Measurements from ENCODE around the gene CRB3.
"Not testable (repeated sequence)": the region's sequence is repeated elsewhere in the genome, so short reads cannot be mapped to it uniquely, and the experiment has no call there.

Gene CRB3

DNA sequence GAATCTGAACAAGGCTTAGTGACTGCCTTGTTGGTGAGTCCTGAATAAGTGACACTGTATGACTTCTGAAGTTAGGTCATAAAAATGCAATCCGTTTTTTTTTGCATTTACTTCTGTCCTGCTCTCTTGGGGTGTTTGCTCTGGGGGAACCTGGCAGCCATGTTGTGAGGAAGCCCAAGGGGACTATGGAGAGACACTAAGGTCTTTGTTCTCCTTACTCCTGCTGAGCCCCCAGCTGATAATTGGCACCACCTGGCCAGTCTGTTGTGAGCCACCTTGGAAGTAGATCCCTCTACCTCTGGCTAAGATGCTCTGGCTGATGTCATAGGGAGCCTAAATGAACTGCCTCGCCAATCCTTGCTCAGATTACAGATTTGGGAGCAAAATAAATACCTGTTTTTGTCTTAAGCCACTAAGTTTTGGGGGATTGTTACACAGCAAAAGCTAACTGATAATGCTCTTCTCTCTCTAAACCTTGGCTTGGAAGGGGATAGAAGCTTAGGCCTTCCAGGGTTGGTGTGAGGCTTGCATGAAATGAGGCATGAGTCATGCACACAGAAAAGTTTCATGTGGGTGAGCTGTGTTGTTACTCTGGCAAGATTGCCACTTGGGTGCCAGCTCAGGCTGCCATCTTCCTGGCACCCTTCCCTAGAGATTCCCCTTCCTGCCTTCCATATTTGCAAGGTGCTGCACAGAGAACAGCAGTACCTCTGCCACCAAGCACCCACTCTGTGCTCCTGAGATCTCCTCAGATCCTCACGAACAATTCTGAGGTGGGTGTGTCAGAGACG, 27.9 kb downstream of the CRB3 start:
- no peak for DNase-seq (ENCODE audit: low read depth)

DNA sequence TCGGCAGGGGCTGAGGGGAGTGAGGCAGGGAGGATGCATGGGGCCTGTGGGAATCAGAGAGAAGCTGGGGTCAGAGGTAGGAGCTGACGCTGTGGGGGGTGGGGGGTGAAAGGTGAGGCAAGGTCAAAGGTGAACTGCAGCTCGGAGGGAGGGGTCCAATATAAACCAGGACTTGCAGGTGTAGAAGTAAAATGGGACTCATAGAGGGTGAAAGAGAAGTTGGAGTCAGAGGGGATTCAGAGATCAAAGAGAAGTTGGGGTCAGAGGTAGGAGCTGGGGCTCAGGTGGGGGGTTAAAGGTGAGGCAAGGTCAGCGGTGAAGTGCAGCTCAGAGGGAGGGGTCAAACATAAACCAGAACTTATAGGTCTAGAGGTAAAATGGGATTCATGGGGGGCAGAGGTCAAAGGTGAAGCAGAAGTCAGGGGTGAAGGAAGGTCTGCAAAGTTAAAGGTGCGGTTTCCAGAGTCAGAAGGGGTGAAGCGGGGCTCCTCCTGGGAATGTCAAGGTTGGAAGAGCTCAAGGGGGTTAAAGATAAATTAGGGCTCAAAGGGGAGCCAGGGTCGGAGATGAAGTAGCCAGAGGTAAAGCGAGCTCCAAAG, 30.5 kb downstream of the CRB3 start:
- DNase-seq (ENCODE audit: low read depth): no peak

DNA sequence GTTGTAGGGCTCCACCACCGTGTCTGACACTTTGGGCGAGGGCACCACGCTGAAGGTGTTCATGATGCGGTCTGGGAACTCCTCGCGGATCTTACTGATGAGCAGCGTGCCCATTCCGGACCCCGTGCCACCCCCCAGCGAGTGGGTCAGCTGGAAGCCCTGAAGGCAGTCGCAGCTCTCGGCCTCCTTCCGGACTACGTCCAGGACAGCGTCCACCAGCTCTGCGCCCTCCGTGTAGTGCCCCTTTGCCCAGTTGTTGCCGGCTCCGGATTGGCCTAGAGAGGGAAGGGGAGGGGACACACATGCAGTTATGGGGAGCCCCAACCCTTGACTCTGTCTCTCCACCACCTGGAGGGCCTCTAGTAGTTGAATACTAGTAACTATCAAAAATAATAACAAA, 31.9 kb downstream of the CRB3 start:
- no peak for DNase-seq (ENCODE audit: low read depth)

GRCh38 chr19:6498294-6499036, 34.4 kb downstream of the CRB3 start:
- DNase-seq (ENCODE audit: low read depth): no peak

GRCh38 chr19:6499052-6499790, 35.1 kb downstream of the CRB3 start:
- no peak for DNase-seq (ENCODE audit: low read depth)

- DNase-seq (ENCODE audit: low read depth): no peak
Measured at GRCh38 chr19:6500837-6501739, 37.0 kb downstream of the CRB3 start.

- DNase-seq (ENCODE audit: low read depth): no peak
Measured at GRCh38 chr19:6501740-6502648, 37.9 kb downstream of the CRB3 start, which contains the start of gene TUBB4A. TSS of gene TUBB4A (minus strand) at chr19:6502309. CDS start at chr19:6502212, 97 bp downstream.

- no peak for DNase-seq (ENCODE audit: low read depth)
Measured at GRCh38 chr19:6503407-6504201, 39.5 kb downstream of the CRB3 start.

GRCh38 chr19:6508028-6508771, 44.1 kb downstream of the CRB3 start:
- not testable (repeated sequence) for DNase-seq (ENCODE audit: low read depth)

DNA sequence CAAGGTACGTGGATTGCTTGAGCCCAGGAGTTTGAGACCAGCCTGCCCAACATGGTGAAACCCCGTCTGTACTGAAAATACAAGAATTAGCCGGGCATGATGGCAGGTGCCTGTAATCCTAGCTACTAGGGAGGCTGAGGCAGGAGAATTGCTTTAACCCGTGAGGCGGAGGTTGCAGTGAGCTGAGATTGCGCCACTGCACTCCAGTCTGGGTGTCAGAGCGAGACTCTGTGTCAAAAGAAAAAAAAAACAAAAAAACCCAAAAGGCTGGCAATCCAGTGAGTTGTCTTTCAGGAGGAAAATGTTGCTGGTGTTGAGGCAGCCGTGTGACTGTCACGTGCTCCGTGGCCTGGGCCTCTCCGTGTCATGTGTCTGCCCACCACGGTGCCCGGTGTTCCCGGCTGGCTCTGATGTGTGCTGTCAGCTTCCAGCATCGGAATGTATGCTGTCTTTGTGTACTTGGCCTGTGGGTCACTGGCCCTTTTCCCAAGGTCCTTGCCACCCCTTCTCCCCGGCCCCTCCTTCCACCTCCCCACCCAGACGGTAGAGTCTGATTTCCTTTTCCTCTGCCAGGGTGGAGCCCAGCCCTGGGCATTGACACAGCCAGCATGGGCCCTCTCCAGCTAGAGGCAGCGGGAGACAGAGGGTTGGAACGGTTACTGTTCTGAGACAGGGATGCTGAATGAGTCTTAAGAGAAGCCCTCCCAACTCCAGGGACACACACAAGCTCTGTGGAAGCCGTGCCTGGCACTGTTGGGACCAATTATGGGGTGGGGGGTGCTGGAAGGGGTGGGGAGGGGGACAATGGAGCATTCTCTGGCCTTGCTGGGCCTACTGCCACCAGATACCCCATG, 45.3 kb downstream of the CRB3 start:
- DNase-seq (ENCODE audit: low read depth): no peak

- no peak for DNase-seq (ENCODE audit: low read depth)
Measured at GRCh38 chr19:6510618-6511017, 46.5 kb downstream of the CRB3 start.

DNA sequence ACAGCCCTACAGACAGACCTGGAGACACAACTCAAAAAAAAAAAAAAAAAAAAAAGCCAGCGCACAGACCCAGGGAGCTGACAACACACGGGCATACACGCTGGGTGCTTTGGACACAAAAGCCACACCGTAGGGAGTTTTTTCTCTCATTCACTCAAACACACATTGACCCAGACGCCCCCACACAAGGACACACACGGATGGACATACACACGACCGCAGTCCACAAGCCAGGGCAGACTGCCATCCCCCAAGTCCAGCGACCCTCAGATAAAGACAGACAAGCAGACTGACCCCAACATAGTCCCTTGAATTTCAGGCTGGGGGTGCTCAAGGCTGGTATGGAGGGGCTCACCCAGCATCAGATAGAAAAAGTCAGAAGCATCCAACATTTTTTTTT, 50.0 kb downstream of the CRB3 start:
- DNase-seq (ENCODE audit: low read depth): no peak

DNA sequence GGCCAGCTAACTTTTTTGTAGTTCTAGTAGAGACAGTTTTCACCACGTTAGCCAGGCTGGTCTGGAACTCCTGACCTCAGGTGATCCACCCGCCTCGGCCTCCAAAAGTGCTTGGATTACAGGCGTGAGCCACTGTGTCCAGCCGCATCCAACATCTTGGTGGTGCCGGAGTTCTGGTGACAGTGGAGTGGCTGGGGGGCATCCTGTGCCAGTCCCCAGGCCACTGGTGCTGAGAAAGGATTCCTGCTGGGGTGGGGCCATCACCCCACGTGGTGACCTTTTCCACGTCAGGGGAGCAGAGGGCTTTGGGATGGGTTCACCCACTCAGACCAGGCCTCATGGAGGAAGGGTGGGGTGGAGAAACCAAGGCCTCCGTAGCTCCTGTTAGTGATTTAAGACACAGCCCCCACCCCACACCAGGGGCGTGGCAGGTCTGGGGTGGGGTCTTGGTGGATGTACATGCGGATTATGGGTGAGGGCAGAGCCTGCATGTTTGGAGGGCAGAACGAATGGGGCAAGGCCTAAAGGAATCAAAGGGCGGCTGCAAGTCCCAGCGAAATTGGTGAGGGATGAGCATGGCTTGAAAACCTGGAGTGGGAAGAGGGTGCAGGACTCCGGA, 51.0 kb downstream of the CRB3 start:
- DNase-seq (ENCODE audit: low read depth): no peak

DNA sequence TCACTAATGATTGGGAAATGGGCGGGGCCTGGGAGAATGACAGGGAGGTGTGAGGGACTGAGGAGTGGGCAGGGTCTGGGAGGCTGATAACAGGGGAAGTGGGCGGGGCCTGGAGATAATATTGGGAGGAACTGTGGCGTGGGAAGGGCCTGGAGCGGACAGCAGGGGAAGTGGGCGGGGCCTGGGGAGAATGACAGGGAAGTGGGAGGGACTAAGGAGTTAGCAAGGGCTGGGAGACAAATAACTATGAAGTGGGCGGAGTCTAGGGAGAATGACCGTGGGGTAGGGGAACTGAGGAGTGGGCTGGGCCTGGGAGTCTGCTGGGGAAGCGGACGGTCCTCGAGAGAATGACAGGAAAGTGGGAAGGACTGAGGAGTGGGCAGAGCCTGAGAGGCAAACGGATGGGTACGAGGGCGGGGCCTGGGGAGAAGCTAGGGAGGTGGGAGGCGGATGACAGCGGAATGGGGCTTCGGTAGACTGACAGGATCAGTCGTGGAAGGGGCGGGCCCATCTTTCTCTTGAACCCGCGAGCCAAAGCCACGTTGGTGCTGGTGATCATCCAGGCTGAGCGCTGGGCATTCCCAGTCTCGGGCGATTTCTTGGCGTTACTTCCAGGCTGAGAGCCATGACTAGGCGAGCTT, 52.1 kb downstream of the CRB3 start:
- peak; percentile 82 for DNase-seq (ENCODE audit: low read depth)
